Astrocyte (in vitro differentiated cells and primary cell): ENCODE data around the gene RSPH3. TPM values are rescaled to one million over a fixed set of nuclear protein-coding genes. Genes with fewer than 3 reads are reported as not detected.

Experiments used
- DNase-seq: peaks from one replicate; pipeline ENCODE4 v3.0.0-alpha.2; 2010; ENCODE audit warnings: low read depth
- FAIRE-seq: peaks from 2 replicates; lab custom pipeline; 2011; peaks lifted over from hg19 to GRCh38; lab: Jason Lieb, UNC
- H2AFZ ChIP-seq: 2 replicates; pipeline ENCODE4 v1.6.0; 2012; ENCODE audit warnings: low read depth, low read length, inconsistent platforms
- H3K27ac ChIP-seq: 2 replicates; pipeline ENCODE4 v1.5.1; 2011; ENCODE audit warnings: low read depth, low read length, inconsistent platforms
- H3K27me3 ChIP-seq: 2 replicates; pipeline ENCODE4 v1.6.0; 2011; ENCODE audit warnings: low read length, inconsistent platforms; ENCODE audit not compliant: insufficient read depth
- H3K36me3 ChIP-seq: 2 replicates; pipeline ENCODE4 v1.5.1; 2011; ENCODE audit warnings: low read length, inconsistent platforms; ENCODE audit not compliant: insufficient read depth
- H3K4me1 ChIP-seq: 2 replicates; pipeline ENCODE4 v1.5.1; 2011; ENCODE audit warnings: low read length, inconsistent platforms; ENCODE audit not compliant: insufficient read depth
- H3K4me2 ChIP-seq: 2 replicates; pipeline ENCODE4 v1.6.0; 2012; ENCODE audit warnings: low read length, inconsistent platforms
- H3K4me3 ChIP-seq: 2 replicates; pipeline ENCODE4 v1.5.1; 2011; ENCODE audit warnings: low read depth, mild to moderate bottlenecking, low read length, inconsistent platforms; ENCODE audit not compliant: insufficient read depth
- H3K79me2 ChIP-seq: 2 replicates; pipeline ENCODE4 v1.6.0; 2012; ENCODE audit warnings: mild to moderate bottlenecking, low read length, inconsistent platforms; ENCODE audit not compliant: insufficient read depth
- H3K9ac ChIP-seq: 2 replicates; pipeline ENCODE4 v1.6.0; 2012; ENCODE audit warnings: mild to moderate bottlenecking, low read length, inconsistent platforms
- H3K9me3 ChIP-seq: 2 replicates; pipeline ENCODE4 v1.5.1; 2012; ENCODE audit warnings: low read depth, mild to moderate bottlenecking, low read length, inconsistent platforms; ENCODE audit not compliant: insufficient read depth
- H4K20me1 ChIP-seq: 2 replicates; pipeline ENCODE4 v1.6.0; 2012; ENCODE audit warnings: low read length, inconsistent platforms; ENCODE audit not compliant: insufficient read depth
- H3K27ac Mint-ChIP-seq: one replicate; pipeline ENCODE4 v1.8.0; 2021; ENCODE audit warnings: mild to moderate bottlenecking, mixed read lengths; ENCODE audit not compliant: unreplicated experiment
- H3K27me3 Mint-ChIP-seq: one replicate; pipeline ENCODE4 v1.8.0; 2021; ENCODE audit warnings: low read depth, mixed read lengths; ENCODE audit not compliant: unreplicated experiment
- H3K36me3 Mint-ChIP-seq: one replicate; pipeline ENCODE4 v1.8.0; 2021; ENCODE audit warnings: low read depth, mixed read lengths; ENCODE audit not compliant: unreplicated experiment
- H3K4me1 Mint-ChIP-seq: one replicate; pipeline ENCODE4 v1.8.0; 2021; ENCODE audit warnings: low read depth, mixed read lengths; ENCODE audit not compliant: unreplicated experiment
- H3K4me3 Mint-ChIP-seq: one replicate; pipeline ENCODE4 v1.8.0; 2021; ENCODE audit warnings: mild to moderate bottlenecking, moderate library complexity, mixed read lengths; ENCODE audit not compliant: unreplicated experiment
- H3K9me3 Mint-ChIP-seq: one replicate; pipeline ENCODE4 v1.8.0; 2021; ENCODE audit warnings: mild to moderate bottlenecking, mixed read lengths; ENCODE audit not compliant: unreplicated experiment
- EZH2 ChIP-seq: IDR thresholded peaks from 2 replicates; pipeline ENCODE4 v1.6.1; 2012; ENCODE audit warnings: mild to moderate bottlenecking, low read length, inconsistent platforms; ENCODE audit not compliant: insufficient read depth
- total RNA-seq: library from RNA; stranded (reverse); gene quantifications from 2 replicates; pipeline ENCODE4 v1.2.1, GENCODE V29; 2021
- TF ChIP-seq, protein P1 (sequence below): IDR thresholded peaks from 2 replicates; pipeline ENCODE4 v1.5.1; 2011; ENCODE audit warnings: low read depth, mild to moderate bottlenecking, inconsistent platforms, low read length, moderate library complexity; ENCODE audit not compliant: insufficient read depth

RSPH3 gene
- total RNA-seq, 1 donor from 2014 or later = 10.2 TPM

DNA sequence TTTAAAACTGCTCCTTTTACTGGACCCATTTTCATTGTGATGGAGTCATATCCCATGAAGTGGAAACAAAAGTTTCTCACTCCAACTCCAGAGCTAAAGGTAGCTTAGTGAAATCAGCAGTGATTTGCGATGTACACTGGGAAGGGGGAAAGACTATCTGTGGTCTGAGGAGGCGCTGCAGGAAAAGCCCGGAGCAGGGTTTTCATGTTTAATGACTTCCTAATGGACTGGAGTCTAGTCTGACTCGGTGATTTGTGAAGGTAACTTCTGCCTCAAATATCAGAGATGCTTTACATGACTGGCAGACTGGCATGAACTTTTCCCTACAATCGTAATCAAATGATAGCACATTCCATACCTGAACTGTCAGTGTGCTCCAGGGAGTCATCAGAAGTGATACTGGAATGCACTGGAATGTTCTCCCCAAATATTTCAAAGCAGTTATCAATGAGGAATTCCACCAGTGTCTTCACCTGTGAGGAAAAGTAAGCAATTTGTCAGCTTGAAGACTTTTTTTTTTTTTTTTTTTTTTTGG is 37.8 kb upstream of the RSPH3 start:
- no peaks in the 10 kb centered on the region for H3K79me2 ChIP-seq
- no peaks in the 10 kb centered on the region for H3K9me3 ChIP-seq
- H3K9me3 Mint-ChIP-seq = no peaks in the 10 kb centered on the region
- H3K36me3 ChIP-seq = no peaks in the 10 kb centered on the region
- no peak for FAIRE-seq
- H3K27me3 ChIP-seq = no peaks in the 10 kb centered on the region
- H3K4me2 ChIP-seq = no peak overlapping the region
- H3K36me3 Mint-ChIP-seq = no peaks in the 10 kb centered on the region
- no peak overlapping the region for H3K4me3 Mint-ChIP-seq
- peaks cover 3% of the 10 kb centered on the region for H3K27me3 Mint-ChIP-seq
- H3K9ac ChIP-seq = no peak overlapping the region
- H3K27ac ChIP-seq = no peak overlapping the region
- no peak for DNase-seq
- no peaks in the 10 kb centered on the region for H4K20me1 ChIP-seq
- no peak overlapping the region for H3K27ac Mint-ChIP-seq
- peaks cover 7% of the 10 kb centered on the region for H3K4me1 ChIP-seq
- no peak overlapping the region for H2AFZ ChIP-seq
- peaks cover 19% of the 10 kb centered on the region for H3K4me1 Mint-ChIP-seq
- TF ChIP-seq, protein P1, sequence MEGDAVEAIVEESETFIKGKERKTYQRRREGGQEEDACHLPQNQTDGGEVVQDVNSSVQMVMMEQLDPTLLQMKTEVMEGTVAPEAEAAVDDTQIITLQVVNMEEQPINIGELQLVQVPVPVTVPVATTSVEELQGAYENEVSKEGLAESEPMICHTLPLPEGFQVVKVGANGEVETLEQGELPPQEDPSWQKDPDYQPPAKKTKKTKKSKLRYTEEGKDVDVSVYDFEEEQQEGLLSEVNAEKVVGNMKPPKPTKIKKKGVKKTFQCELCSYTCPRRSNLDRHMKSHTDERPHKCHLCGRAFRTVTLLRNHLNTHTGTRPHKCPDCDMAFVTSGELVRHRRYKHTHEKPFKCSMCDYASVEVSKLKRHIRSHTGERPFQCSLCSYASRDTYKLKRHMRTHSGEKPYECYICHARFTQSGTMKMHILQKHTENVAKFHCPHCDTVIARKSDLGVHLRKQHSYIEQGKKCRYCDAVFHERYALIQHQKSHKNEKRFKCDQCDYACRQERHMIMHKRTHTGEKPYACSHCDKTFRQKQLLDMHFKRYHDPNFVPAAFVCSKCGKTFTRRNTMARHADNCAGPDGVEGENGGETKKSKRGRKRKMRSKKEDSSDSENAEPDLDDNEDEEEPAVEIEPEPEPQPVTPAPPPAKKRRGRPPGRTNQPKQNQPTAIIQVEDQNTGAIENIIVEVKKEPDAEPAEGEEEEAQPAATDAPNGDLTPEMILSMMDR = no peak
- TF ChIP-seq EZH2 = no peak
- no peak overlapping the region for H3K4me3 ChIP-seq

DNA sequence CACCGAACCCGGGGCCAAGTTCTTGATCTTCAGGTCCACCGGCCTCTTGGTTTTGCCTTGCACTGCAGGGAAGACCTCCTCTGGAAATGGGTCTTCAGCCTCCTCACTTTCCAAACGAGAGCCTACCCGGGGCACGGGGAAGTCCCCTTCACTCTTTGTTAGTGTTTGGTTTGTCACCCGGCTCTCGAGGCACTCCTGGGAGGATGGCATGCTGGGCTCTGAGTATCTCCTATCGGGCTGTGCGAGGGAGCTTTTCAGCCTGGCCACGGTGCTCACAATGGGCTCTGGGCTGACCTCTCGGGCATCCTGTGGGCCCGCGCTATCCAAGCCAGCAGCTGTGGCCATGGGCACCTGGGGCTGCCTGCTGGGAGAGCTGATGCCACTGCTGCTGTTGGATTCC is 36.7 kb upstream of the RSPH3 start:
- H3K27ac Mint-ChIP-seq = no peak overlapping the region
- no peaks in the 10 kb centered on the region for H4K20me1 ChIP-seq
- peaks cover 21% of the 10 kb centered on the region for H3K4me1 Mint-ChIP-seq
- H3K36me3 Mint-ChIP-seq = no peaks in the 10 kb centered on the region
- H3K4me3 Mint-ChIP-seq = no peak overlapping the region
- H3K27ac ChIP-seq = no peak overlapping the region
- H2AFZ ChIP-seq = no peak overlapping the region
- no peaks in the 10 kb centered on the region for H3K9me3 ChIP-seq
- TF ChIP-seq, protein P1 = no peak
- no peak for TF ChIP-seq EZH2
- no peaks in the 10 kb centered on the region for H3K36me3 ChIP-seq
- H3K9me3 Mint-ChIP-seq = no peaks in the 10 kb centered on the region
- no peak overlapping the region for H3K4me3 ChIP-seq
- no peaks in the 10 kb centered on the region for H3K27me3 ChIP-seq
- H3K9ac ChIP-seq = no peak overlapping the region
- no peaks in the 10 kb centered on the region for H3K79me2 ChIP-seq
- H3K4me1 ChIP-seq = peaks cover 7% of the 10 kb centered on the region
- DNase-seq (no peak), FAIRE-seq (no peak)
- H3K4me2 ChIP-seq = no peak overlapping the region
- H3K27me3 Mint-ChIP-seq = peaks cover 3% of the 10 kb centered on the region

DNA sequence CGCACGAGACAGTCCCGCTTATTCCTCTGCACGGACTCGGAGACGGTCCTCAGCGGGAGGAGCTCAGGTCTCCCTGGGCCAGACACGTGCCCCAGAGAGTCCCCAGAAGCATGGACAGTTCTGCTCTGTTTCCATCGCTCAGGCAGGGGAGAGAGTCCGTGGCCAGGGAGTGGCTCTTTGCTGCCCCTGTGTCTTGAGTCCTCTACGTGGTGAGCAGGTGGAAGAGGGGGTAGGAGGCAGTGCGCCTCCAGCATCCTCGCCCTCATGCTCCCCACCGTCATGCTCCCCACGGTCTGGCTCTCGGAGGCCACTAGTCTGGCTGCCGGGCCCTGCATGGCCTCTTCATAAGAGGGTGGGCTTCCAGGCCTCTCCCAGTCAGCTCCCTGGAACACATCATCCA is 35.9 kb upstream of the RSPH3 start:
- H3K4me2 ChIP-seq = no peak overlapping the region
- H2AFZ ChIP-seq = no peak overlapping the region
- H3K9ac ChIP-seq = no peak overlapping the region
- peaks cover 21% of the 10 kb centered on the region for H3K4me1 Mint-ChIP-seq
- no peak for TF ChIP-seq EZH2
- no peaks in the 10 kb centered on the region for H3K9me3 Mint-ChIP-seq
- no peaks in the 10 kb centered on the region for H3K36me3 Mint-ChIP-seq
- H3K27ac ChIP-seq = no peak overlapping the region
- no peaks in the 10 kb centered on the region for H3K9me3 ChIP-seq
- H3K4me1 ChIP-seq = peaks cover 7% of the 10 kb centered on the region
- no peaks in the 10 kb centered on the region for H4K20me1 ChIP-seq
- no peaks in the 10 kb centered on the region for H3K36me3 ChIP-seq
- H3K4me3 Mint-ChIP-seq = no peak overlapping the region
- no peaks in the 10 kb centered on the region for H3K27me3 ChIP-seq
- H3K79me2 ChIP-seq = no peaks in the 10 kb centered on the region
- DNase-seq (no peak), FAIRE-seq (no peak)
- peaks cover 3% of the 10 kb centered on the region for H3K27me3 Mint-ChIP-seq
- no peak overlapping the region for H3K27ac Mint-ChIP-seq
- H3K4me3 ChIP-seq = no peak overlapping the region
